ENCODE measurements around the gene CCDC134. TPM values are rescaled to one million over a fixed set of nuclear protein-coding genes. Genes with fewer than 3 reads are reported as not detected.

CCDC134 gene
- total and polyA plus RNA-seq, 9 of the 15 experiments (the other 6 are each of a cell fraction or from before 2014, with no cell fraction given), result 0.56 to 11.9 (median 5.3) TPM

GRCh38 chr22:41825376-41825775, 24.9 kb downstream of the CCDC134 start:
- H3K79me2 ChIP-seq (ENCODE audit: control insufficient read depth, insufficient read depth, low read length), result no peaks in the 10 kb centered on the region
- FAIRE-seq (peak; percentile 46), ATAC-seq (no peak), DNase-seq (ENCODE audit: extremely low read depth in 1 of 4, low spot score in 3 of 4) (peak in 2 of 4 experiments; percentile 20 to 44)
- 55% methylated on average over 6 of the region's 7 CpGs for WGBS (ENCODE audit: insufficient coverage, low coverage, missing lambda C conversion rate)
- H3K9me1 ChIP-seq (ENCODE audit: control insufficient read depth, insufficient read depth, low read length), result no peaks in the 10 kb centered on the region
- no peak overlapping the region for H2AFZ ChIP-seq (ENCODE audit: low read depth, low read length)
- peak overlapping the region in 1 of 2 experiments; percentile 45; a peak in 2 of 4 replicates for H3K9ac ChIP-seq (ENCODE audit: insufficient read depth in 1 of 2, low read depth in 2 of 2, low read length in 2 of 2)
- H3K4me1 ChIP-seq (replicated peaks in 1 of 2; ENCODE audit: control insufficient read depth in 2 of 2, insufficient read depth in 2 of 2, low read length in 2 of 2), result peaks cover 14 to 20% of the 10 kb centered on the region in 2 experiments; a peak in 4 of 5 replicates
- no peaks in the 10 kb centered on the region for H4K20me1 ChIP-seq (replicated peaks; ENCODE audit: control insufficient read depth, insufficient read depth, low read length)
- ChIA-PET CTCF (ENCODE audit: low intra/inter-chr PET ratio) (no interaction called here), POLR2A (interaction anchor here (0.6 kb wide), 2 partner anchors 25 to 1012 kb away, joined by 3 read pairs; partner anchors contain the start of gene CCDC134)
- no TSS peak for BruUV-seq (replicated peaks)
- no peaks in the 10 kb centered on the region for H3K27me3 ChIP-seq (ENCODE audit: control insufficient read depth in 2 of 2, insufficient read depth in 2 of 2, low read length in 2 of 2)
- TF ChIP-seq IRF2 (CRISPR knock-in tag; IDR thresholded peaks at IDR 0.05) (no peak), MAFG (tag; conservative IDR thresholded peaks at IDR 0.05) (0 out of 2 replicates have a peak, but pooled peaks have one; percentile 12), RBBP5 (IDR thresholded peaks at IDR 0.05; ENCODE audit: borderline replicate concordance, insufficient read depth, low read length, poor library complexity, severe bottlenecking) (no peak), ZBTB1 (CRISPR knock-in tag; IDR thresholded peaks at IDR 0.05; ENCODE audit: borderline replicate concordance, low read depth) (no peak), CBFA2T3 (IDR thresholded peaks at IDR 0.05) (0 out of 2 replicates have a peak, but pooled peaks have one; percentile 20), C11orf30 (IDR thresholded peaks at IDR 0.05; ENCODE audit: low read depth) (0 out of 2 replicates have a peak, but pooled peaks have one; percentile 9), EGR1 (conservative IDR thresholded peaks at IDR 0.05) (peak; percentile 82), TCFL5 (CRISPR knock-in tag; conservative IDR thresholded peaks at IDR 0.05) (no peak), TCF3 (CRISPR knock-in tag; IDR thresholded peaks at IDR 0.05) (peak; percentile 15; the same call in 1 of the 2 replicates)
- TF ChIP-seq, protein P1, sequence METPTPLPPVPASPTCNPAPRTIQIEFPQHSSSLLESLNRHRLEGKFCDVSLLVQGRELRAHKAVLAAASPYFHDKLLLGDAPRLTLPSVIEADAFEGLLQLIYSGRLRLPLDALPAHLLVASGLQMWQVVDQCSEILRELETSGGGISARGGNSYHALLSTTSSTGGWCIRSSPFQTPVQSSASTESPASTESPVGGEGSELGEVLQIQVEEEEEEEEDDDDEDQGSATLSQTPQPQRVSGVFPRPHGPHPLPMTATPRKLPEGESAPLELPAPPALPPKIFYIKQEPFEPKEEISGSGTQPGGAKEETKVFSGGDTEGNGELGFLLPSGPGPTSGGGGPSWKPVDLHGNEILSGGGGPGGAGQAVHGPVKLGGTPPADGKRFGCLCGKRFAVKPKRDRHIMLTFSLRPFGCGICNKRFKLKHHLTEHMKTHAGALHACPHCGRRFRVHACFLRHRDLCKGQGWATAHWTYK (CRISPR knock-in tag; IDR thresholded peaks at IDR 0.05), result no peak
- in situ Hi-C loops (cut with MboI) (no loop called here), intact Hi-C loops (cut with micrococcal nuclease) (no loop called here)
- peak overlapping the region; percentile 41; the same call in 1 of the 3 replicates for H3K27ac ChIP-seq (ENCODE audit: extremely low read depth, low read depth, low read length)
- H3K4me3 ChIP-seq, result no peak overlapping the region
- peaks cover 25% of the 10 kb centered on the region; the same call in 2 of the 3 replicates for H3K36me3 ChIP-seq (ENCODE audit: control insufficient read depth, insufficient read depth, low read length)
- H3K4me2 ChIP-seq (ENCODE audit: insufficient read depth, low read length), result peak overlapping the region; percentile 32; the same call in 1 of the 2 replicates
- no peaks in the 10 kb centered on the region for H3K9me3 ChIP-seq (replicated peaks; ENCODE audit: control insufficient read depth, insufficient read depth, low read depth, low read length)

Measured in K562 (cell line).